Loucy (cell line): Measurements from ENCODE around the gene VPS25.

ENCODE experiments used
- CTCF ChIP-seq: fragments of 200-600 bp; sonication (generic); conservative IDR thresholded peaks from 2 replicates; pipeline ENCODE4 v1.5.1; 2014; ENCODE audit warnings: mild to moderate bottlenecking, antibody characterized with exemption, low read length
- EZH2phosphoT487 ChIP-seq: fragments of 200-600 bp; IDR thresholded peaks from 2 replicates; pipeline ENCODE4 v1.6.1; 2018; ENCODE audit warnings: antibody characterized with exemption, mild to moderate bottlenecking, moderate library complexity, borderline replicate concordance

- no peak for TF ChIP-seq EZH2phosphoT487
- no peak for TF ChIP-seq CTCF
Observed at GRCh38 chr17:42775534-42776098, 2.4 kb downstream of the VPS25 start.
